Kidney (tissue), 14 donors: ENCODE data around the gene NR2F6. TPM values are rescaled to one million over a fixed set of nuclear protein-coding genes. Genes with fewer than 3 reads are reported as not detected.
A peak's percentile ranks its signal among the peaks of the same experiment; 100 is the strongest.

Experiments
- DNase-seq, 5 donors: peaks; one replicate each; pipeline ENCODE4 v3.0.0-alpha.2; 2013 to 2020
- FAIRE-seq: peaks from 2 replicates; lab custom pipeline; 2012; peaks lifted over from hg19 to GRCh38; lab: Jason Lieb, UNC
- H3K27ac ChIP-seq, 2 donors: one replicate each; pipeline ENCODE4 v1.7.0; 2013; ENCODE audit warnings: low read depth in 2 of 2, low read length in 2 of 2, inconsistent platforms in 1 of 2
- H3K27me3 ChIP-seq: one replicate; pipeline ENCODE4 v1.7.1; 2013; ENCODE audit warnings: low read length, inconsistent platforms; ENCODE audit not compliant: control insufficient read depth, insufficient read depth
- H3K36me3 ChIP-seq, 3 donors: one replicate each; pipeline versions ENCODE4 v1.7.0 to v1.7.1; 2013; ENCODE audit warnings: low read length in 3 of 3, control low read depth in 1 of 3, inconsistent platforms in 1 of 3; ENCODE audit not compliant: insufficient read depth in 3 of 3, control insufficient read depth in 2 of 3
- H3K4me1 ChIP-seq, 3 donors: one replicate each; pipeline versions ENCODE4 v1.7.0 to v1.7.1; 2013; ENCODE audit warnings: low read length in 3 of 3, inconsistent platforms in 1 of 3, low read depth in 1 of 3; ENCODE audit not compliant: control insufficient read depth in 2 of 3, insufficient read depth in 2 of 3
- H3K4me3 ChIP-seq, 3 donors: one replicate each; pipeline versions ENCODE4 v1.7.0 to v1.8.1; 2013; ENCODE audit warnings: low read length in 3 of 3, control low read depth in 1 of 3, inconsistent platforms in 1 of 3
- H3K9ac ChIP-seq, 3 donors: one replicate each; pipeline versions ENCODE4 v1.7.0 to v1.7.1; 2013; ENCODE audit warnings: low read length in 3 of 3, control low read depth in 1 of 3, inconsistent platforms in 1 of 3
- H3K9me3 ChIP-seq, 3 donors: one replicate each; pipeline versions ENCODE4 v1.7.0 to v1.7.1; 2013; ENCODE audit warnings: low read length in 3 of 3, control low read depth in 1 of 3, inconsistent platforms in 1 of 3; ENCODE audit not compliant: control insufficient read depth in 2 of 3, insufficient read depth in 1 of 3
- intact Hi-C: fragments of 100-400 bp; cut with DNase I; formaldehyde crosslinking; loops from one replicate; pipeline ENCODE4 v1.11.1; 2022
- polyA plus RNA-seq: library from polyadenylated mRNA; stranded (reverse); fragments of 350-450 nt; fragmentation: Illumina TruSeq; extraction: RNeasy Lipid Tissue Mini Kit (QIAGEN cat#74804); gene quantifications from one replicate; pipeline ENCODE4 v1.2.3, GENCODE V29; 2014; ENCODE audit warnings: low read depth, low replicate concordance; ENCODE audit not compliant: insufficient read depth
- total RNA-seq: library from RNA; stranded (reverse); fragmentation: NEBNext Ultra II Directional; extraction: Animal tissue kit (Norgen Biotek cat#: 25700); gene quantifications from one replicate; pipeline ENCODE4 v1.2.1, GENCODE V29; 2021
- TF ChIP-seq, protein P1 (sequence below): IDR thresholded peaks from 3 replicates; pipeline ENCODE4 v1.5.1; 2012; ENCODE audit warnings: mild to moderate bottlenecking, moderate library complexity, borderline replicate concordance; ENCODE audit not compliant: insufficient read depth; ENCODE audit errors: extremely low read depth
- donor health status: control.
- donor health status: control.
- donor health status: control.
- donor health status: control.
- donor health status: control.
- donor health status: DM: yes; HTN: yes; CAD: no.
- donor health status: Normal renal cell carcinoma (clear cell type).

NR2F6 gene
- total and polyA plus RNA-seq, 2 donors from 2014 or later: 46.8 to 60.2 TPM

DNA sequence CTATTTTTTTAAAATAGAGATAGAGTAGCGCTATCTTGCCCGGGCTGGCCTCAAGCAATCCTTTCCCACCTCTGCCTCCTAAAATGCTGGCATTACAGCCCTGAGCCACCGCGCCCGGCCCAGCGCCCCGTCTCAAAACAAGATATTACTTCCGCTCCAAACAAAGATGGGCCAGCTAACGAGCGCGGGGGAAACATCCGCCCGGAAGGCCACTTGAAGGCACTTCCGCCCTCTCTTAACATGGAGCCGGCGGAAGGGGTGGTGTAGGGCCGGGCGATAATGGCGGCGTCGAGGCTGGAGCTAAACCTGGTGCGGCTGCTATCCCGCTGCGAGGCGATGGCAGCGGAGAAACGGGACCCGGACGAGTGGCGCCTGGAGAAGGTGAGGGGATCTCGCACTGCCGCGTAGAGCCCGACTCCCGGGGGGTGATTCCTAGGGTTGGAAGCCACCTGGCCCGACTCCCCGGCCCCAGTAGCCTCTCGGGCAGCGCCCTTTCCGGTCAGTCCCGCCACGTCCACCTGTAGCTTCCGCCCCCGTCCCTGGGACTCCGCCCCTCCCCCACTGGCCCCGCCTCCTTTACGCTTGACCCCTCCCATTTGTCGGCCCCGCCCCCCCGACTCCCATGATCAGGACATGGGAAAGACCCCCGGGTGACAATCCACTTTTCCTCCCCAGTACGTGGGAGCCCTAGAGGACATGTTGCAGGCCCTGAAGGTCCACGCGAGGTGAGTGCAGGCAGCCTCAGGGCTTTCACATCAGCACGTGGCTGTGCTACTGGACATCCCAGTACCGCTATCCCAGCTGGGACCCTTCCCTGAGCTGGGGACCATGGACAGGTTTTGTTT is 30.4 kb downstream of the NR2F6 start, which contains the start of gene USE1:
Gene USE1 (plus strand): TSS at position 231 of the 845 bp plus-strand sequence. CDS start 49 bp downstream, at position 280.
- intact Hi-C loops: no loop called here
- TF ChIP-seq, protein P1, sequence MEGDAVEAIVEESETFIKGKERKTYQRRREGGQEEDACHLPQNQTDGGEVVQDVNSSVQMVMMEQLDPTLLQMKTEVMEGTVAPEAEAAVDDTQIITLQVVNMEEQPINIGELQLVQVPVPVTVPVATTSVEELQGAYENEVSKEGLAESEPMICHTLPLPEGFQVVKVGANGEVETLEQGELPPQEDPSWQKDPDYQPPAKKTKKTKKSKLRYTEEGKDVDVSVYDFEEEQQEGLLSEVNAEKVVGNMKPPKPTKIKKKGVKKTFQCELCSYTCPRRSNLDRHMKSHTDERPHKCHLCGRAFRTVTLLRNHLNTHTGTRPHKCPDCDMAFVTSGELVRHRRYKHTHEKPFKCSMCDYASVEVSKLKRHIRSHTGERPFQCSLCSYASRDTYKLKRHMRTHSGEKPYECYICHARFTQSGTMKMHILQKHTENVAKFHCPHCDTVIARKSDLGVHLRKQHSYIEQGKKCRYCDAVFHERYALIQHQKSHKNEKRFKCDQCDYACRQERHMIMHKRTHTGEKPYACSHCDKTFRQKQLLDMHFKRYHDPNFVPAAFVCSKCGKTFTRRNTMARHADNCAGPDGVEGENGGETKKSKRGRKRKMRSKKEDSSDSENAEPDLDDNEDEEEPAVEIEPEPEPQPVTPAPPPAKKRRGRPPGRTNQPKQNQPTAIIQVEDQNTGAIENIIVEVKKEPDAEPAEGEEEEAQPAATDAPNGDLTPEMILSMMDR: no peak

DNA sequence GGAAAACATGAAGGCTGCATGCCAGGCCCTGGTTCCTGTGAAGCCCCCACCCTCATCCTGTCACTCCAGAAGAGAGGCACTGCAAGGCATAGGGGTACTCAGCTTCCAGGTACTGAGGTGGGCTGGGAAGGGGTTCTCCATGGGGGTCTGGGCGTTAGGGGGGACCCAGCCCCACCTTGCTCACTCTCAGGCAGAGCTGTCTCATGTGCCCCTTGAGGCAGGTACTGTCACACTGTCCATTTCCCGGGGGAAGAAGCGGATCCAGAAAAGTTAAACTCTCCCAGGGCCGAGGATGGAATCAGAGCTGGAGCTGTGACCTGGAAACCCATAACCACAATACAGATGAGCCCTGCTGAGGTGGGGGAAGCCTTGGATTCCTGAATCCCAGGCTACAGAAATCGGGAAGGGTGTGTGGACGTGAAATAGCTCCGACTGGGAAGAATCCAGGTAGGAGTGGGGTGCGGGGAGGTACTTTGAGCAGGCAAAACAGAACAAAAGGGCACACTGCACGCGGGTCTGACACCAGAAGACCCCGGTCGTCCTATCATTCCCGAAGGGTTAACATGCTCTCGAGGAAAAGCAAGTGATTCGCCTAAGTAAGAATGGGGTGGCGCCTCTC is 31.1 kb downstream of the NR2F6 start:
- H3K9ac ChIP-seq: peak overlapping the region; percentile 49 to 84 (median 51)

More for the DNA sequence above, 30.4 kb downstream of the NR2F6 start, which contains the start of gene USE1:
- no peaks in the 10 kb centered on the region for H3K9me3 ChIP-seq
- FAIRE-seq: no peak
- peak within 1 kb of the TSS; percentile 88 to 89 for H3K27ac ChIP-seq
- H3K4me1 ChIP-seq: peaks cover 0 to 11% (median 4%) of the 10 kb centered on the region in 3 donors
- H3K9ac ChIP-seq: peak within 1 kb of the TSS; percentile 49 to 84 (median 69)
- H3K27me3 ChIP-seq: no peaks in the 10 kb centered on the region
- peak; percentile 93 to 98 (median 96) for DNase-seq
- H3K36me3 ChIP-seq: no peaks in the 10 kb centered on the region
- H3K4me3 ChIP-seq: peak within 1 kb of the TSS; percentile 72 to 79 (median 77)

DNA sequence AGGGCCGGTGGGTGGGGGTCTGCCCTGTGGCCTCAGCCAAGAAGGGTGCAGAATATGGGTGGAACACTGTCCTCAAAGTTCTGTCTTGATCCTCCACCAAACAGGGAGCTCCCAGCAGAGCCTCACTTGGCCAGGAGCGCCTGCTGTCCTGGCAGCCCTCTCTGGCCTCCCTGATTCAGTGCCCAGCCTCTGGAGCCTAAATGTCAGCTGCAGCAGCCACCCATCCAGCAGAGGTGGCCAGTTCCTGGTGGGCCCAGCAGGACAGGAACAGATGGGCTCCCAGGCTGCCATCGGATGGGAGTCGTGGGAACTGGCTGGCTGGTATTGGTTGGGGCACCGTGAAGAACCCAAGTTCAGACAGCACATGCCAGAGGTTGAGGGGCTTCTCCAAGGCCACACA is 32.4 kb downstream of the NR2F6 start:
- no peak overlapping the region for H3K27ac ChIP-seq
- H3K4me1 ChIP-seq: peaks cover 0 to 11% (median 4%) of the 10 kb centered on the region in 3 donors
- H3K4me3 ChIP-seq: no peak overlapping the region
- H3K9me3 ChIP-seq: no peaks in the 10 kb centered on the region
- no peaks in the 10 kb centered on the region for H3K27me3 ChIP-seq
- peaks cover 0 to 3% (median 3%) of the 10 kb centered on the region in 3 donors for H3K36me3 ChIP-seq
- no peak for FAIRE-seq
- TF ChIP-seq, protein P1: no peak
- H3K9ac ChIP-seq: no peak overlapping the region
- intact Hi-C loops: no loop called here
- no peak for DNase-seq

More for the DNA sequence above, 31.1 kb downstream of the NR2F6 start:
- H3K36me3 ChIP-seq: no peaks in the 10 kb centered on the region
- peaks cover 0 to 11% (median 4%) of the 10 kb centered on the region in 3 donors for H3K4me1 ChIP-seq
- intact Hi-C loops: no loop called here
- DNase-seq: peak in 1 of 5 donors; percentile 62
- TF ChIP-seq, protein P1: no peak
- H3K27me3 ChIP-seq: no peaks in the 10 kb centered on the region
- H3K27ac ChIP-seq: peak overlapping the region; percentile 88 to 89
- H3K4me3 ChIP-seq: peak overlapping the region; percentile 65 to 79 (median 72)
- H3K9me3 ChIP-seq: no peaks in the 10 kb centered on the region
- FAIRE-seq: no peak
